Measurements from ENCODE around the gene CWF19L1. TPM values are rescaled to one million over a fixed set of nuclear protein-coding genes. Genes with fewer than 3 reads are reported as not detected.

The CWF19L1 gene
- total and polyA plus RNA-seq, 4 donors, result 13.4 to 24.5 (median 18.3) TPM

DNA sequence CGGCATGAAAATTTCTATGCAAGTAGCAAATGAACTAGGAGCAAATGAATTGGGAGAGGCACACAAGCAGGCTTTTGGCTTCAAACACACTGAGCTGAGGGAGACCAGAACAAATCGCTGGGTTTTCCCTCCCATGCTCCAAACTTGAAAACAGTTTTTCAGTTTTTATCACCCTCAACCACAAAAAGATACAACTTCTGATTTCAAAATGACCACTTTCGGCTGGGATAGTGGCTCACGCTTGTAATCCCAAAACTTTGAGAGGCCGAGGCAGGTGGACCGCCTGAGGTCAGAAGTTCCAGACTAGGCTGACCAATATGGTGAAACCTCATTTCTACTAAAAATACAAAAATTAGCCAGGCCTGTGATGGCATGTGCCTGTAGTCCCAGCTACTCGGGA lies 29.0 kb downstream of the CWF19L1 start:
- Histone ChIP-seq H3K4me1 (ENCODE audit: control insufficient read depth in 1 of 2, insufficient read depth in 2 of 2, low read length in 2 of 2) (no peaks in the 10 kb centered on the region), H3K4me3 (ENCODE audit: low read length in 2 of 2) (no peak overlapping the region), H3K36me3 (ENCODE audit: control insufficient read depth in 1 of 2, insufficient read depth in 2 of 2, low read length in 1 of 2) (peaks cover 6 to 14% of the 10 kb centered on the region in 2 donors), H3K27me3 (ENCODE audit: control insufficient read depth in 1 of 2, insufficient read depth in 2 of 2, low read length in 1 of 2) (no peaks in the 10 kb centered on the region), H3K27ac (ENCODE audit: low read depth in 1 of 2, low read length in 2 of 2) (no peak overlapping the region), H3K9me3 (ENCODE audit: control insufficient read depth, low read length) (no peaks in the 10 kb centered on the region)
- DNase-seq, result no peak
- ATAC-seq (ENCODE audit: low FRiP score), result no peak
- intact Hi-C loops (cut with DNase I), result no loop called here
- 92 to 94% methylated on average over 7 of the region's 7 CpGs for WGBS, 2 donors

DNA sequence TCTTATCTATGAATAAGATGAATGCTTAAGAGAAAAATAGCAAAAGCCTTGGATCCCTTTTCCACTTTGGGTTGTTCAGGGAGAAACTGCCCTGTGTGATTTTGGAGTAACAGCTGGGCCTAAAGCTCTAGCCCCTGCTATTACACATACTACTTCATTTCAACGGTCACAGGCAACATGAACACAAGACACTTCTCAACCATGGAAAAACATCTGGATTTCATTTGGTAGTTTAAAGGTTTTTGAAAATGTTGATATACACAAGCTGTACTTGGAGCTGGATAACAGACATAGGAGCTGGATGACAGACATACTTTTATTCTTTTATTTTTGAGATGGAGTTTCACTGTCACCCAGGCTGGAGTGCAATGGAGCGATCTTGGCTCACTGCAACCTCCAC lies 35.3 kb downstream of the CWF19L1 start:
- H3K9me3 ChIP-seq (ENCODE audit: control insufficient read depth, low read length), result no peaks in the 10 kb centered on the region
- no peak overlapping the region for H3K27ac ChIP-seq (ENCODE audit: low read depth in 1 of 2, low read length in 2 of 2)
- DNase-seq (no peak), ATAC-seq (ENCODE audit: low FRiP score) (no peak)
- WGBS, 2 donors, result 35 to 54% methylated on average over 2 of the region's 2 CpGs
- no peak overlapping the region for H3K4me3 ChIP-seq (ENCODE audit: low read length in 2 of 2)
- no peaks in the 10 kb centered on the region for H3K27me3 ChIP-seq (ENCODE audit: control insufficient read depth in 1 of 2, insufficient read depth in 2 of 2, low read length in 1 of 2)
- peaks cover 4 to 9% of the 10 kb centered on the region in 2 donors for H3K36me3 ChIP-seq (ENCODE audit: control insufficient read depth in 1 of 2, insufficient read depth in 2 of 2, low read length in 1 of 2)
- peaks cover 0 to 2% of the 10 kb centered on the region in 2 donors for H3K4me1 ChIP-seq (ENCODE audit: control insufficient read depth in 1 of 2, insufficient read depth in 2 of 2, low read length in 2 of 2)
- intact Hi-C loops (cut with DNase I), result no loop called here

DNA sequence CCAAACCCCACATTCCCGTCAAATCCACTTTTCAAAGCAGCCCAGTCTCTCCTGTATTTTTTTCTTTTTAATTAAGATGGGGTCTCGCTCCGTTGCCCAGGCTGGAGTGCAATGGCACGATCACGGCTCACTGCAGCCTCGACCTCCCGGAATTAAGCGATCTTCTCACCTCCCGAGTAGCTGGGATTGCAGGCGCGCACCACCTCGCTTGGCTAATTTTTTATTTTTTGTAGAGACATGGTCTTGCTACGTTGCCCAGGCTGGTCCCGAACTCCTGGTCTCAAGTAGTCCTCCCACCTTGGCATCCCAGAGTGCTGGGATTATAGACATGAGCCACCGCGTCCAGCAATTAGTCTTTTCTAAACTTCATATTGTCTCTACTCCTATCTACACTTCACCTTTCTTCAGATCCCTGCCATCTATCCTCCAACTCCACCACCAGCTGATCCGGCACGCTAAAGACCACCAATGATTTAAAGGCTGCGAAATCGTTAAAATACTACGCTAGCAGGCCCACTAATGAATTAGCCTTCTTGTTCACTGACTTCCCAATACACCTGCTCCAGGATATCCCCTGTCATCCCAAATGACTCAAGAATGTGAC lies 37.5 kb downstream of the CWF19L1 start:
- Histone ChIP-seq H3K27me3 (ENCODE audit: control insufficient read depth in 1 of 2, insufficient read depth in 2 of 2, low read length in 1 of 2) (no peaks in the 10 kb centered on the region), H3K27ac (ENCODE audit: low read depth in 1 of 2, low read length in 2 of 2) (peak overlapping the region in 1 of 2 donors; percentile 9), H3K9me3 (ENCODE audit: control insufficient read depth, low read length) (no peaks in the 10 kb centered on the region), H3K36me3 (ENCODE audit: control insufficient read depth in 1 of 2, insufficient read depth in 2 of 2, low read length in 1 of 2) (peaks cover 3 to 4% of the 10 kb centered on the region in 2 donors), H3K4me1 (ENCODE audit: control insufficient read depth in 1 of 2, insufficient read depth in 2 of 2, low read length in 2 of 2) (peaks cover 0 to 2% of the 10 kb centered on the region in 2 donors), H3K4me3 (ENCODE audit: low read length in 2 of 2) (peak overlapping the region; percentile 23 to 74)
- intact Hi-C loops (cut with DNase I), result loop anchor here in 1 of 2 donors (5.0 kb wide), 1 partner anchor 43 kb away; the partner anchor contains the start of gene ERLIN1
- WGBS, 2 donors, result 53 to 57% methylated on average over 21 of the region's 21 CpGs
- no peak for DNase-seq
- peak; percentile 23 for ATAC-seq (ENCODE audit: low FRiP score)

DNA sequence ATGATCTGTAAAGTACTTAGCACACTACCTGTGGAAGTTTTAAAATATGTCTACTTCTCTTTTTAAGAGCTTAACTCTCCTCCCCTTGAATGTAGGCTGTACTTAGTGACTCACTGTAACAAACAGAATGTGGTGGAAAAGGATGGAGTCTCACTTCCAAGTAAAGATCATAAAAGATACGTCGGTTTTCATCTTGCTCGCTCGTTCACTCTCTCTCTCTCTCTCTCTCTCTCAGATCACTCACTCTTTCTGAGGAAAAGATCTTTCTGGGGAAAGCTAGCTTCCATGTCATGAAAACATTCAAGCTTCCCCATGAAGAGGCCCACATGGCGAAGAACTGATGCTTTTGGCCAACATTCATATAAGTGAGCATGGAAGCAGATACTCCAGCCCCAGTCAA lies 43.6 kb downstream of the CWF19L1 start:
- Histone ChIP-seq H3K9me3 (ENCODE audit: control insufficient read depth, low read length) (no peaks in the 10 kb centered on the region), H3K4me1 (ENCODE audit: control insufficient read depth in 1 of 2, insufficient read depth in 2 of 2, low read length in 2 of 2) (peaks cover 0 to 2% of the 10 kb centered on the region in 2 donors), H3K27me3 (ENCODE audit: control insufficient read depth in 1 of 2, insufficient read depth in 2 of 2, low read length in 1 of 2) (no peaks in the 10 kb centered on the region), H3K27ac (ENCODE audit: low read depth in 1 of 2, low read length in 2 of 2) (no peak overlapping the region), H3K36me3 (ENCODE audit: control insufficient read depth in 1 of 2, insufficient read depth in 2 of 2, low read length in 1 of 2) (no peaks in the 10 kb centered on the region), H3K4me3 (ENCODE audit: low read length in 2 of 2) (no peak overlapping the region)
- DNase-seq, result no peak
- 75 to 77% methylated on average over 5 of the region's 5 CpGs for WGBS, 2 donors
- intact Hi-C loops (cut with DNase I), result no loop called here
- ATAC-seq (ENCODE audit: low FRiP score), result no peak

- Histone ChIP-seq H3K4me1 (ENCODE audit: control insufficient read depth in 1 of 2, insufficient read depth in 2 of 2, low read length in 2 of 2) (no peaks in the 10 kb centered on the region), H3K27me3 (ENCODE audit: control insufficient read depth in 1 of 2, insufficient read depth in 2 of 2, low read length in 1 of 2) (no peaks in the 10 kb centered on the region), H3K4me3 (ENCODE audit: low read length in 2 of 2) (no peak overlapping the region), H3K27ac (ENCODE audit: low read depth in 1 of 2, low read length in 2 of 2) (no peak overlapping the region), H3K9me3 (ENCODE audit: control insufficient read depth, low read length) (no peaks in the 10 kb centered on the region), H3K36me3 (ENCODE audit: control insufficient read depth in 1 of 2, insufficient read depth in 2 of 2, low read length in 1 of 2) (no peaks in the 10 kb centered on the region)
- 93 to 96% methylated on average over 2 of the region's 2 CpGs for whole genome bisulfite sequencing, 2 donors
- no peak for DNase-seq
- no peak for ATAC-seq (ENCODE audit: low FRiP score)
- intact Hi-C loops (cut with DNase I), result no loop called here
Observed at GRCh38 chr10:100222529-100222928, 44.9 kb downstream of the CWF19L1 start.

DNA sequence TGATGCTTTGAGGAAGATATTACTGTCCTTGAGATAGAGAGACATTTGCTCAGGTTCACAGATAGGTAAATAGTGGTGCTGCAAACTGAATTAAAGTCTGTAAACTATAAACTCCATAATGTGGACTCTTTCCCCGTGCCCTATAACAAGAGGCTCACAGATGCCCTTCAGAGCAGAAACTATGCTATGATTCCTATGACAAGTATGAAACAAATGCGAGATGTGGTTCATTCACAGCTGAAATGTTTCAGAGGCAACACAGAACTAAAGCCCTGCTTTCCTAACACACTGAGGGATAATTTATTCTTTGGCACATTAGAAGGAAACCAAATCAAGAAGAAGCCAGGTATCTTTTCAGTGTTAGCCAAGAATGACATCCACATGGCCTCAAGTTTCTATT lies 51.4 kb downstream of the CWF19L1 start:
- H3K4me1 ChIP-seq (ENCODE audit: control insufficient read depth in 1 of 2, insufficient read depth in 2 of 2, low read length in 2 of 2), result no peaks in the 10 kb centered on the region
- H3K27ac ChIP-seq (ENCODE audit: low read depth in 1 of 2, low read length in 2 of 2), result no peak overlapping the region
- H3K9me3 ChIP-seq (ENCODE audit: control insufficient read depth, low read length), result no peaks in the 10 kb centered on the region
- no peak for ATAC-seq (ENCODE audit: low FRiP score)
- intact Hi-C loops (cut with DNase I), result no loop called here
- DNase-seq, result no peak
- peaks cover 2% of the 10 kb centered on the region in 2 donors for H3K36me3 ChIP-seq (ENCODE audit: control insufficient read depth in 1 of 2, insufficient read depth in 2 of 2, low read length in 1 of 2)
- no peaks in the 10 kb centered on the region for H3K27me3 ChIP-seq (ENCODE audit: control insufficient read depth in 1 of 2, insufficient read depth in 2 of 2, low read length in 1 of 2)
- 89 to 91% methylated on average over 2 of the region's 2 CpGs for WGBS, 2 donors
- no peak overlapping the region for H3K4me3 ChIP-seq (ENCODE audit: low read length in 2 of 2)

DNA sequence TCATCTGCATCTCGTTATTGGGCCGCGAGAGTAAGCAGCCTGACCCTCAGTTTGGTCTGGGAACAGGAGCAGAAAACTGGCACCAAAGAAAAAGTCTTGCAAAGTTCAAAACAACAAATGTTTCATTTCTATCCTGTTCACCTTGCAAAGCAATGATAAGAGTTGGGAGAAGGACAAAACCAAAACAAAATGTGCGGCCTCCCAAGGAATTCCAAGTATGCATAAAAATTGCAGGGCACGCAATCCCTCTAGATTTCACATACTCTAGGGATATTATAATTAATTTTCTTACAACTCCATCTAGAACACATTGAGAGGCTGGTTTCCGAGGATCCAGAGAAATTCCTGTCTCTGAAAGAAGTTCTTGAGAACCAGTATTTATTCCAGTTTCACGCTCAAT lies 58.1 kb downstream of the CWF19L1 start:
- no peaks in the 10 kb centered on the region for H3K4me1 ChIP-seq (ENCODE audit: control insufficient read depth in 1 of 2, insufficient read depth in 2 of 2, low read length in 2 of 2)
- WGBS, 2 donors, result 25 to 41% methylated on average over 7 of the region's 7 CpGs
- no peaks in the 10 kb centered on the region for H3K27me3 ChIP-seq (ENCODE audit: control insufficient read depth in 1 of 2, insufficient read depth in 2 of 2, low read length in 1 of 2)
- DNase-seq (no peak), ATAC-seq (ENCODE audit: low FRiP score) (no peak)
- intact Hi-C loops (cut with DNase I), result no loop called here
- no peak overlapping the region for H3K27ac ChIP-seq (ENCODE audit: low read depth in 1 of 2, low read length in 2 of 2)
- no peaks in the 10 kb centered on the region for H3K36me3 ChIP-seq (ENCODE audit: control insufficient read depth in 1 of 2, insufficient read depth in 2 of 2, low read length in 1 of 2)
- no peaks in the 10 kb centered on the region for H3K9me3 ChIP-seq (ENCODE audit: control insufficient read depth, low read length)
- no peak overlapping the region for H3K4me3 ChIP-seq (ENCODE audit: low read length in 2 of 2)

DNA sequence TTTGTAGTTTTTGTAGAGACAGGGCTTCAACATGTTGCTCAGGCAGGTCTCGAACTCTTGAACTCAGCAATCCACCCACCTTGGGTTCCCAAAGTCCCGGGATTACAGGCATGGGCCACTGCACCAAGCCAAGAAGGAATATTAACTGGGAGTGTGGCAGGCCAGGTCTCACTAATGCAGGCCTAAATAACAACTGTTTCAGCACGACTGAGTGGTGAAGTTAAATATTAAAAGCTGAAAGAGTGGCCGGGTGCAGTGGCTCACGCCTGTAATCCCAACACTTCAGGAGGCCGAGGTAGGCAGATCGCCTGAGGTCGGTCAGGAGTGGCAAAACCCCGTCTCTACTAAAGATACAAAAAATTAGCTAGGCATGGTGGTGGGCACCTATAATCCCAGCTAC lies 59.2 kb downstream of the CWF19L1 start:
- Histone ChIP-seq H3K27me3 (ENCODE audit: control insufficient read depth in 1 of 2, insufficient read depth in 2 of 2, low read length in 1 of 2) (no peaks in the 10 kb centered on the region), H3K36me3 (ENCODE audit: control insufficient read depth in 1 of 2, insufficient read depth in 2 of 2, low read length in 1 of 2) (peaks cover 0 to 2% of the 10 kb centered on the region in 2 donors), H3K27ac (ENCODE audit: low read depth in 1 of 2, low read length in 2 of 2) (no peak overlapping the region), H3K4me1 (ENCODE audit: control insufficient read depth in 1 of 2, insufficient read depth in 2 of 2, low read length in 2 of 2) (no peaks in the 10 kb centered on the region), H3K9me3 (ENCODE audit: control insufficient read depth, low read length) (no peaks in the 10 kb centered on the region), H3K4me3 (ENCODE audit: low read length in 2 of 2) (no peak overlapping the region)
- intact Hi-C loops (cut with DNase I), result no loop called here
- ATAC-seq (ENCODE audit: low FRiP score) (no peak), DNase-seq (no peak)
- WGBS, 2 donors, result 89 to 93% methylated on average over 9 of the region's 9 CpGs

DNA sequence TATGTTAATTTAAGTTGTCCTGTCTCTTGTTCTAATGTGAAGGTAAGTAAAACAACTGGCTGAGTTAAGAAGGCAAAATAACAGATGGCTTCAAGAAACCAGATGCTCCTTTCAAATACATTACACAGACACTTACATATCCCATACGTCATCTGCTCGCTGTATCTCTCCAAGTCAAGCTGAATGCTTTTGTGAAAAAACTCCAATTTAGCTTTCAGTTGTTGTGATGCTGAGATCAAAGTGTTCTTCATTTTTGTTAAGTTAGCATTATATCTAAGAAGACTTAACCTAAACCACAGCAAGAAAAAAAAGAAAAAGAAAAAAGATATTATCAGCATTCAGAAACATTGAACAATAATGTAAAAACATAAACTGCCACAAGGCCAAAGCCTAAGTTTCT lies 63.1 kb downstream of the CWF19L1 start:
- Histone ChIP-seq H3K27me3 (ENCODE audit: control insufficient read depth in 1 of 2, insufficient read depth in 2 of 2, low read length in 1 of 2) (no peaks in the 10 kb centered on the region), H3K4me1 (ENCODE audit: control insufficient read depth in 1 of 2, insufficient read depth in 2 of 2, low read length in 2 of 2) (no peaks in the 10 kb centered on the region), H3K9me3 (ENCODE audit: control insufficient read depth, low read length) (no peaks in the 10 kb centered on the region), H3K36me3 (ENCODE audit: control insufficient read depth in 1 of 2, insufficient read depth in 2 of 2, low read length in 1 of 2) (peaks cover 0 to 5% of the 10 kb centered on the region in 2 donors), H3K27ac (ENCODE audit: low read depth in 1 of 2, low read length in 2 of 2) (no peak overlapping the region), H3K4me3 (ENCODE audit: low read length in 2 of 2) (no peak overlapping the region)
- no peak for DNase-seq
- no peak for ATAC-seq (ENCODE audit: low FRiP score)
- 95 to 97% methylated on average over 2 of the region's 2 CpGs for WGBS, 2 donors
- intact Hi-C loops (cut with DNase I), result no loop called here

Data from aorta (tissue), 5 donors.